ENCODE data around the gene WDR17.
"Not testable (repeated sequence)": the region's sequence is repeated elsewhere in the genome, so short reads cannot be mapped to it uniquely, and the experiment has no call there.

The WDR17 gene

GRCh38 chr4:176186671-176187395 lies 121.2 kb downstream of the WDR17 start:
- no peak for DNase-seq (ENCODE audit: low read depth)
- H3K4me3 ChIP-seq (ENCODE audit: low read depth, low read length), result no peak overlapping the region

GRCh38 chr4:176187624-176188023 lies 122.0 kb downstream of the WDR17 start:
- DNase-seq (ENCODE audit: low read depth), result no peak
- no peak overlapping the region for H3K4me3 ChIP-seq (ENCODE audit: low read depth, low read length)

GRCh38 chr4:176188654-176189053 lies 123.0 kb downstream of the WDR17 start:
- no peak for DNase-seq (ENCODE audit: low read depth)
- no peak overlapping the region for H3K4me3 ChIP-seq (ENCODE audit: low read depth, low read length)

GRCh38 chr4:176189891-176190795 lies 124.5 kb downstream of the WDR17 start:
- no peak for DNase-seq (ENCODE audit: low read depth)
- H3K4me3 ChIP-seq (ENCODE audit: low read depth, low read length), result no peak overlapping the region

- no peak overlapping the region for H3K4me3 ChIP-seq (ENCODE audit: low read depth, low read length)
- DNase-seq (ENCODE audit: low read depth), result peak; percentile 35
Observed at GRCh38 chr4:176191974-176192373, 126.3 kb downstream of the WDR17 start.

- H3K4me3 ChIP-seq (ENCODE audit: low read depth, low read length), result no peak overlapping the region
- no peak for DNase-seq (ENCODE audit: low read depth)
Observed at GRCh38 chr4:176193126-176193525, 127.5 kb downstream of the WDR17 start.

GRCh38 chr4:176193938-176194337 lies 128.3 kb downstream of the WDR17 start:
- no peak overlapping the region for H3K4me3 ChIP-seq (ENCODE audit: low read depth, low read length)
- peak; percentile 65 for DNase-seq (ENCODE audit: low read depth)

GRCh38 chr4:176195184-176195978 lies 129.7 kb downstream of the WDR17 start, which contains the start of gene SPATA4:
Gene SPATA4 (minus strand): TSS chr4:176195585. CDS start chr4:176195562, 23 bp downstream.
- peak within 1 kb of the TSS; percentile 59 for H3K4me3 ChIP-seq (ENCODE audit: low read depth, low read length)
- DNase-seq (ENCODE audit: low read depth), result peak; percentile 71

GRCh38 chr4:176198316-176198903 lies 132.8 kb downstream of the WDR17 start:
- no peak overlapping the region for H3K4me3 ChIP-seq (ENCODE audit: low read depth, low read length)
- DNase-seq (ENCODE audit: low read depth), result no peak

GRCh38 chr4:176205299-176205698 lies 139.7 kb downstream of the WDR17 start:
- no peak for DNase-seq (ENCODE audit: low read depth)
- no peak overlapping the region for H3K4me3 ChIP-seq (ENCODE audit: low read depth, low read length)

- H3K4me3 ChIP-seq (ENCODE audit: low read depth, low read length), result no peak overlapping the region
- DNase-seq (ENCODE audit: low read depth), result no peak
Observed at GRCh38 chr4:176207839-176208238, 142.2 kb downstream of the WDR17 start.

- no peak for DNase-seq (ENCODE audit: low read depth)
Observed at GRCh38 chr4:176209535-176209934, 143.9 kb downstream of the WDR17 start.

GRCh38 chr4:176210101-176210500 lies 144.5 kb downstream of the WDR17 start:
- H3K4me3 ChIP-seq (ENCODE audit: low read depth, low read length), result no peak overlapping the region
- no peak for DNase-seq (ENCODE audit: low read depth)

More at GRCh38 chr4:176209535-176209934, 143.9 kb downstream of the WDR17 start:
- H3K4me3 ChIP-seq (ENCODE audit: low read depth, low read length), result no peak overlapping the region

GRCh38 chr4:176210579-176211296 lies 145.1 kb downstream of the WDR17 start:
- DNase-seq (ENCODE audit: low read depth), result no peak
- no peak overlapping the region for H3K4me3 ChIP-seq (ENCODE audit: low read depth, low read length)

- DNase-seq (ENCODE audit: low read depth); H3K4me3 ChIP-seq (ENCODE audit: low read depth, low read length): not testable (repeated sequence)
Observed at GRCh38 chr4:176212351-176212750, 146.7 kb downstream of the WDR17 start.

- H3K4me3 ChIP-seq (ENCODE audit: low read depth, low read length), result no peak overlapping the region
- DNase-seq (ENCODE audit: low read depth), result no peak
Observed at GRCh38 chr4:176217510-176217909, 151.9 kb downstream of the WDR17 start.

- DNase-seq (ENCODE audit: low read depth), result no peak
- no peak overlapping the region for H3K4me3 ChIP-seq (ENCODE audit: low read depth, low read length)
Observed at GRCh38 chr4:176222149-176222548, 156.5 kb downstream of the WDR17 start.

- DNase-seq (ENCODE audit: low read depth), result no peak
- H3K4me3 ChIP-seq (ENCODE audit: low read depth, low read length), result no peak overlapping the region
Observed at GRCh38 chr4:176223561-176223960, 157.9 kb downstream of the WDR17 start.

GRCh38 chr4:176226736-176227135 lies 161.1 kb downstream of the WDR17 start:
- no peak for DNase-seq (ENCODE audit: low read depth)
- H3K4me3 ChIP-seq (ENCODE audit: low read depth, low read length), result no peak overlapping the region
